ENCODE results near the gene BRIP1.
A peak's percentile ranks its signal among the peaks of the same experiment; 100 is the strongest.
"Not testable (repeated sequence)": the region's sequence is repeated elsewhere in the genome, so short reads cannot be mapped to it uniquely, and the experiment has no call there.

Gene BRIP1

GRCh38 chr17:61827649-61828395 lies 35.5 kb downstream of the BRIP1 start:
- DNase-seq (ENCODE audit: low spot score) = no peak

- DNase-seq (ENCODE audit: low spot score) = not testable (repeated sequence)
Measured at GRCh38 chr17:61826866-61827265, 36.5 kb downstream of the BRIP1 start.

GRCh38 chr17:61826198-61826597 lies 37.1 kb downstream of the BRIP1 start:
- not testable (repeated sequence) for DNase-seq (ENCODE audit: low spot score)

- DNase-seq (ENCODE audit: low spot score) = no peak
Measured at GRCh38 chr17:61825448-61826137, 37.7 kb downstream of the BRIP1 start.

GRCh38 chr17:61822326-61823285 lies 40.7 kb downstream of the BRIP1 start:
- no peak for DNase-seq (ENCODE audit: low spot score)

- no peak for DNase-seq (ENCODE audit: low spot score)
Measured at GRCh38 chr17:61821655-61822054, 41.7 kb downstream of the BRIP1 start.

- not testable (repeated sequence) for DNase-seq (ENCODE audit: low spot score)
Measured at GRCh38 chr17:61819265-61819664, 44.1 kb downstream of the BRIP1 start.

- no peak for DNase-seq (ENCODE audit: low spot score)
Measured at GRCh38 chr17:61818225-61818624, 45.1 kb downstream of the BRIP1 start.

GRCh38 chr17:61817452-61817851 lies 45.9 kb downstream of the BRIP1 start:
- no peak for DNase-seq (ENCODE audit: low spot score)

- DNase-seq (ENCODE audit: low spot score) = no peak
Measured at GRCh38 chr17:61816538-61816937, 46.8 kb downstream of the BRIP1 start.

- DNase-seq (ENCODE audit: low spot score) = no peak
Measured at GRCh38 chr17:61815863-61816503, 47.3 kb downstream of the BRIP1 start.

GRCh38 chr17:61814485-61814884 lies 48.8 kb downstream of the BRIP1 start:
- DNase-seq (ENCODE audit: low spot score) = no peak

- DNase-seq (ENCODE audit: low spot score) = no peak
Measured at GRCh38 chr17:61813211-61813610, 50.1 kb downstream of the BRIP1 start.

GRCh38 chr17:61812747-61813146 lies 50.6 kb downstream of the BRIP1 start:
- no peak for DNase-seq (ENCODE audit: low spot score)

GRCh38 chr17:61809816-61810392 lies 53.4 kb downstream of the BRIP1 start:
- peak; percentile 6 for DNase-seq (ENCODE audit: low spot score)

- DNase-seq (ENCODE audit: low spot score) = no peak
Measured at GRCh38 chr17:61808442-61808841, 54.9 kb downstream of the BRIP1 start.

GRCh38 chr17:61806936-61807335 lies 56.4 kb downstream of the BRIP1 start:
- DNase-seq (ENCODE audit: low spot score) = no peak

GRCh38 chr17:61806081-61806828 lies 57.1 kb downstream of the BRIP1 start:
- no peak for DNase-seq (ENCODE audit: low spot score)

- DNase-seq (ENCODE audit: low spot score) = peak; percentile 39
Measured at GRCh38 chr17:61805399-61805798, 57.9 kb downstream of the BRIP1 start.

- no peak for DNase-seq (ENCODE audit: low spot score)
Measured at GRCh38 chr17:61803796-61804195, 59.5 kb downstream of the BRIP1 start.

GRCh38 chr17:61803216-61803615 lies 60.1 kb downstream of the BRIP1 start:
- no peak for DNase-seq (ENCODE audit: low spot score)

Data from AG08396 (cell line).